Rectal smooth muscle tissue (tissue), 1 donor: ENCODE data around the gene MMP28.

Experiments
- H3K27ac ChIP-seq: one replicate; pipeline ENCODE4 v1.7.0; 2013; ENCODE audit warnings: low read depth, low read length, inconsistent platforms
- H3K27me3 ChIP-seq: one replicate; pipeline ENCODE4 v1.7.0; 2013; ENCODE audit warnings: low read length; ENCODE audit not compliant: control insufficient read depth, insufficient read depth
- H3K36me3 ChIP-seq: one replicate; pipeline ENCODE4 v1.7.0; 2013; ENCODE audit warnings: low read length; ENCODE audit not compliant: control insufficient read depth, insufficient read depth
- H3K4me1 ChIP-seq: one replicate; pipeline ENCODE4 v1.7.0; 2013; ENCODE audit warnings: low read length; ENCODE audit not compliant: control insufficient read depth, insufficient read depth
- H3K4me3 ChIP-seq: one replicate; pipeline ENCODE4 v1.7.0; 2013; ENCODE audit warnings: low read length
- H3K9ac ChIP-seq: one replicate; pipeline ENCODE4 v1.7.0; 2013; ENCODE audit warnings: low read length

Gene MMP28

GRCh38 chr17:35717475-35717874 is 78.0 kb downstream of the MMP28 start:
- no peaks in the 10 kb centered on the region for H3K4me1 ChIP-seq
- no peak overlapping the region for H3K9ac ChIP-seq
- H3K36me3 ChIP-seq = peaks cover 9% of the 10 kb centered on the region
- no peak overlapping the region for H3K27ac ChIP-seq
- no peaks in the 10 kb centered on the region for H3K27me3 ChIP-seq
- H3K4me3 ChIP-seq = no peak overlapping the region

- H3K9ac ChIP-seq = no peak overlapping the region
- H3K27ac ChIP-seq = no peak overlapping the region
- no peaks in the 10 kb centered on the region for H3K27me3 ChIP-seq
- no peak overlapping the region for H3K4me3 ChIP-seq
- H3K4me1 ChIP-seq = no peaks in the 10 kb centered on the region
- H3K36me3 ChIP-seq = peaks cover 9% of the 10 kb centered on the region
Observed at GRCh38 chr17:35716897-35717465, 78.5 kb downstream of the MMP28 start.

- no peaks in the 10 kb centered on the region for H3K4me1 ChIP-seq
- peaks cover 9% of the 10 kb centered on the region for H3K36me3 ChIP-seq
- H3K27me3 ChIP-seq = no peaks in the 10 kb centered on the region
- no peak overlapping the region for H3K9ac ChIP-seq
- no peak overlapping the region for H3K27ac ChIP-seq
- H3K4me3 ChIP-seq = no peak overlapping the region
Observed at GRCh38 chr17:35716173-35716572, 79.3 kb downstream of the MMP28 start.
